DOHH2 (cell line): ENCODE measurements around the gene TREH.

Experiments used
- H3F3A ChIP-seq: fragments of 200-600 bp; sonication (generic), shearing (Covaris generic); 2 replicates; pipeline ENCODE4 v1.6.0; 2016; ENCODE audit warnings: antibody characterized with exemption, mild to moderate bottlenecking; ENCODE audit not compliant: control insufficient read depth, insufficient read depth
- H3K27ac ChIP-seq: fragments of 200-600 bp; sonication (generic); 2 replicates; pipeline ENCODE4 v1.5.1; 2014; ENCODE audit warnings: low read depth, mild to moderate bottlenecking, low read length, moderate library complexity
- H3K27me3 ChIP-seq: fragments of 200-600 bp; sonication (generic); 2 replicates; pipeline ENCODE4 v1.6.1; 2014; ENCODE audit warnings: mild to moderate bottlenecking, low read length, mixed read lengths; ENCODE audit not compliant: control insufficient read depth
- H3K36me3 ChIP-seq: fragments of 200-600 bp; sonication (generic); 2 replicates; pipeline ENCODE4 v1.6.1; 2014; ENCODE audit warnings: mild to moderate bottlenecking, low read length, moderate library complexity, mixed read lengths; ENCODE audit not compliant: control insufficient read depth
- H3K4me1 ChIP-seq: fragments of 200-600 bp; sonication (generic); 2 replicates; pipeline ENCODE4 v1.6.1; 2014; ENCODE audit warnings: mild to moderate bottlenecking, low read length, mixed read lengths; ENCODE audit not compliant: control insufficient read depth
- H3K4me2 ChIP-seq: fragments of 200-600 bp; sonication (generic); 2 replicates; pipeline ENCODE4 v1.6.0; 2014; ENCODE audit warnings: mild to moderate bottlenecking, low read length, moderate library complexity
- H3K4me3 ChIP-seq: fragments of 200-600 bp; sonication (generic); 2 replicates; pipeline ENCODE4 v1.5.1; 2014; ENCODE audit warnings: mild to moderate bottlenecking, low read length, mixed read lengths
- H3K79me2 ChIP-seq: fragments of 200-600 bp; sonication (generic); 2 replicates; pipeline ENCODE4 v1.6.1; 2014; ENCODE audit warnings: mild to moderate bottlenecking, low read length, mixed read lengths; ENCODE audit not compliant: control insufficient read depth
- H3K9me2 ChIP-seq: fragments of 200-600 bp; sonication (generic); replicated peaks from 2 replicates; pipeline ENCODE4 v1.6.1; 2014; ENCODE audit warnings: mild to moderate bottlenecking, low read length, mixed read lengths; ENCODE audit not compliant: control insufficient read depth
- H3K9me3 ChIP-seq: fragments of 200-600 bp; sonication (generic); 2 replicates; pipeline ENCODE4 v1.6.1; 2014; ENCODE audit warnings: antibody characterized with exemption, low read length, mixed read lengths; ENCODE audit not compliant: control insufficient read depth, insufficient read depth
- H4K20me1 ChIP-seq: fragments of 200-600 bp; sonication (generic); 2 replicates; pipeline ENCODE4 v1.6.0; 2014; ENCODE audit warnings: low read depth, mild to moderate bottlenecking, antibody characterized with exemption, low read length, moderate library complexity; ENCODE audit not compliant: control insufficient read depth, insufficient read depth
- CTCF ChIP-seq: fragments of 200-600 bp; sonication (generic); IDR thresholded peaks from one replicate; pipeline ENCODE4 v1.5.1; 2014; ENCODE audit warnings: antibody characterized with exemption, mild to moderate bottlenecking, low read depth, low read length; ENCODE audit not compliant: poor library complexity, severe bottlenecking
- EZH2phosphoT487 ChIP-seq: fragments of 200-600 bp; sonication (generic); IDR thresholded peaks from 2 replicates; pipeline ENCODE4 v1.6.1; 2017; ENCODE audit warnings: borderline replicate concordance, mild to moderate bottlenecking, antibody characterized with exemption, low read length, moderate library complexity, mixed read lengths

The TREH gene

DNA sequence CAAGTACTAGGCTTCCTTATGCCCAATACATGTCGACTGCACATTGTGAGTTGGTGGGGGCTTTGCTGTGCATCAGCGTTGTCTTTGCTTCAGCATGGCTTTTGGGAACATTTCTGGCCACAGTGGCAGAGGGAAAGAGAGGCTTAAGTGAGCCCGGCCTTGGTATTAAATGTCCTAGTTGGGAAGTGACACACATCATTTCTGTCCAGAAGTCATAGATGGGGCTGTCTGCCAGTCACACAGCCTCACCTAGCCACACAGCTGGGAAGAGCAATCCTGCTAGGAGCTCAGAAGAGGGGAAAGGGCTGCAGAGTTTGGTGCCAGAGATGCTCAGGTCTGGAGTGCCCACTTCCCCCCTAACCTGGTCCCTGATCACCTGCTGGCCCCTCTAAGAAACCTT is 27.6 kb downstream of the TREH start:
- H3K36me3 ChIP-seq: no peaks in the 10 kb centered on the region
- no peaks in the 10 kb centered on the region for H3K9me2 ChIP-seq
- H3K4me3 ChIP-seq: no peak overlapping the region
- H3F3A ChIP-seq: no peaks in the 10 kb centered on the region
- peaks cover 23% of the 10 kb centered on the region for H3K27me3 ChIP-seq
- H3K27ac ChIP-seq: no peak overlapping the region
- TF ChIP-seq EZH2phosphoT487: no peak
- no peak for TF ChIP-seq CTCF
- no peaks in the 10 kb centered on the region for H3K9me3 ChIP-seq
- no peaks in the 10 kb centered on the region for H4K20me1 ChIP-seq
- H3K4me2 ChIP-seq: no peak overlapping the region
- no peaks in the 10 kb centered on the region for H3K4me1 ChIP-seq
- no peaks in the 10 kb centered on the region for H3K79me2 ChIP-seq

- no peak for TF ChIP-seq CTCF
- no peak for TF ChIP-seq EZH2phosphoT487
- no peaks in the 10 kb centered on the region for H3K9me2 ChIP-seq
Observed at GRCh38 chr11:118650366-118650765, 29.1 kb downstream of the TREH start.

DNA sequence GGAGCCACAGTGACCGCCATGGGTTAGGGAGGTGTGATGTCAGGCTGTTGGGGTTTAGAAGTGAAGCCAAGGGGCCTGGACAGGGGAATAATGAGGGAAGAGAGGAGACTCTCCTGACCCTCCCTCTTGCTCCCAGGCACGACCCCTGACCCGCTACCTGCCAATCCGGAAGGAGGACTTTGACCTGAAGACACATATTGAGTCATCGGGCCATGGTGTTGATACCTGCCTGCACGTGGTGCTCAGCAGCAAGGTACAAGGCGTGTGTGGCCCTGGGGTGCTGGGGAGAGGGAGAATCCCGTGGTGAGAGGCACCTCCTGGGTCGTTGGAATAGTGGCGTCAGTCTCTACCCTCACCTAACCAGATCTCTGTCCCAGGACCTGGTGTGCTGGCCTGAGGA is 29.5 kb downstream of the TREH start:
- no peaks in the 10 kb centered on the region for H3F3A ChIP-seq
- H3K4me2 ChIP-seq: no peak overlapping the region
- no peaks in the 10 kb centered on the region for H3K79me2 ChIP-seq
- no peaks in the 10 kb centered on the region for H3K4me1 ChIP-seq
- no peaks in the 10 kb centered on the region for H3K9me3 ChIP-seq
- no peaks in the 10 kb centered on the region for H4K20me1 ChIP-seq
- peaks cover 21% of the 10 kb centered on the region for H3K27me3 ChIP-seq
- no peaks in the 10 kb centered on the region for H3K36me3 ChIP-seq
- no peak overlapping the region for H3K4me3 ChIP-seq
- no peak overlapping the region for H3K27ac ChIP-seq
- no peaks in the 10 kb centered on the region for H3K9me2 ChIP-seq
- TF ChIP-seq CTCF (no peak), EZH2phosphoT487 (no peak)

More at GRCh38 chr11:118650366-118650765, 29.1 kb downstream of the TREH start:
- no peak overlapping the region for H3K4me2 ChIP-seq
- no peaks in the 10 kb centered on the region for H4K20me1 ChIP-seq
- H3K27me3 ChIP-seq: peaks cover 23% of the 10 kb centered on the region
- no peaks in the 10 kb centered on the region for H3K36me3 ChIP-seq
- H3K27ac ChIP-seq: no peak overlapping the region
- H3K4me3 ChIP-seq: no peak overlapping the region
- H3K79me2 ChIP-seq: no peaks in the 10 kb centered on the region
- no peaks in the 10 kb centered on the region for H3F3A ChIP-seq
- H3K4me1 ChIP-seq: no peaks in the 10 kb centered on the region
- no peaks in the 10 kb centered on the region for H3K9me3 ChIP-seq

DNA sequence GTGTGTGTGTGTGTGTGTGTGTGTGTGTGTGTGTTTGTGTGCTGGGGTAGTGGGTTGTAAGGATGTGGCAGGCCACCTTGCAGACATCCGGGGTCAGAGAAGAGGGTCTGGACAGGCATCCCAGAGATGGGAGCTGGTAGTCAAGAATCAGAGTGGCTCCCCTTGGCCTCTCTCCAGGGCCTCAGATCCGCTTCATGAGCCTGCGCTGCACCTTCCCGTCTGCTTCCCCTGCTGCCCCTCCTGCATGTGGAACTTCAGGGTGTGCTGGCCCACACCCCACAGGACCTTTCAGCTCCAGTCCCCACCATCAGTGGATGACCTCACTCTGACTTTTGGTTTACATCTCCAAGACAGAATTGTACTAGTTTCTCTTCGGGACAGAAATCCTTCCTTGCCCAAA is 31.2 kb downstream of the TREH start:
- no peaks in the 10 kb centered on the region for H3K9me2 ChIP-seq
- H3K4me2 ChIP-seq: no peak overlapping the region
- no peaks in the 10 kb centered on the region for H3K9me3 ChIP-seq
- no peak for TF ChIP-seq EZH2phosphoT487
- TF ChIP-seq CTCF: no peak
- no peaks in the 10 kb centered on the region for H4K20me1 ChIP-seq
- no peak overlapping the region for H3K27ac ChIP-seq
- H3F3A ChIP-seq: no peaks in the 10 kb centered on the region
- no peaks in the 10 kb centered on the region for H3K4me1 ChIP-seq
- H3K4me3 ChIP-seq: no peak overlapping the region
- no peaks in the 10 kb centered on the region for H3K79me2 ChIP-seq
- peaks cover 13% of the 10 kb centered on the region; the same call in 1 of the 2 replicates for H3K27me3 ChIP-seq
- H3K36me3 ChIP-seq: no peaks in the 10 kb centered on the region
